BJ (cell line): Measurements from ENCODE around the gene NPEPPS. TPM values are rescaled to one million over a fixed set of nuclear protein-coding genes. Genes with fewer than 3 reads are reported as not detected.

Experiments used
- CTCF ChIA-PET: fragments of 350-600 bp; formaldehyde crosslinking; extraction: SDS; loops from one replicate; lab custom pipeline; 2021; ENCODE audit warnings: antibody characterized with exemption, inconsistent platforms; lab: Yijun Ruan, JAX
- POLR2A ChIA-PET: fragments of 300-600 bp; sonication (Branson Sonifier 250); formaldehyde crosslinking; extraction: SDS; loops from one replicate; lab custom pipeline; 2021; ENCODE audit warnings: antibody characterized with exemption; lab: Charles Lee
- DNase-seq: peaks from one replicate; pipeline ENCODE4 v3.0.0-alpha.2; 2011; ENCODE audit warnings: low read depth
- H3K27me3 ChIP-seq: 2 replicates; pipeline ENCODE4 v1.6.0; 2011; ENCODE audit warnings: low read length; ENCODE audit not compliant: control insufficient read depth, insufficient read depth
- H3K36me3 ChIP-seq: 2 replicates; pipeline ENCODE4 v1.5.1; 2011; ENCODE audit warnings: low read length; ENCODE audit not compliant: control insufficient read depth, insufficient read depth
- H3K4me3 ChIP-seq: 2 replicates; pipeline ENCODE4 v1.5.1; 2011; ENCODE audit warnings: low read depth, mild to moderate bottlenecking, control low read depth, low read length
- polyA plus RNA-seq: library from polyadenylated mRNA; depleted of rRNA; stranded (reverse); fragments of >200 nt; gene quantifications from 2 replicates; pipeline ENCODE4 v1.2.3, GENCODE V29; 2011
- TF ChIP-seq, protein P1 (sequence below): IDR thresholded peaks from 2 replicates; pipeline ENCODE4 v1.5.1; 2011; ENCODE audit warnings: low read depth, mild to moderate bottlenecking, control low read depth, inconsistent platforms, low read length, moderate library complexity; ENCODE audit not compliant: insufficient read depth

Gene NPEPPS
- polyA plus RNA-seq, 1 experiment, result 60.2 TPM

DNA sequence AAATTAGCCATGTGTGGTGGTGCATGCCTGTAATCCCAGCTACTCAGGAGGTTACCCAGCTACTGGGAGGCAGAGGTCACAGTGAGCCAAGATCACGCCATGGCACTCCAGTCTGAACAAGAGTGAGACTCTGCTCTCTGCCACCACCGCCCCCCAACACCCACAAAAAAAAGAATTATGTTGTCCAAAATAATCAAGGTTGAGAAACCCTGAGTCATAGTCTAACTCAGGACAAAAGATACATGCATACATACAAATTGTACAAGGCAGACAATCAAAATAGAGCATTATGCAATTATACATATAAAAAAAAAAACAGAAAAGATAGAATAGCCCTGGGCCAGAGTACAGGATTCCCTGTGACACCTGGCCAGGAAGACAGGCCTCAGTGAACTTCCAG lies 112.2 kb downstream of the NPEPPS start:
- H3K36me3 ChIP-seq, result no peaks in the 10 kb centered on the region
- no peaks in the 10 kb centered on the region for H3K27me3 ChIP-seq
- CTCF ChIA-PET, result no interaction called here
- TF ChIP-seq, protein P1, sequence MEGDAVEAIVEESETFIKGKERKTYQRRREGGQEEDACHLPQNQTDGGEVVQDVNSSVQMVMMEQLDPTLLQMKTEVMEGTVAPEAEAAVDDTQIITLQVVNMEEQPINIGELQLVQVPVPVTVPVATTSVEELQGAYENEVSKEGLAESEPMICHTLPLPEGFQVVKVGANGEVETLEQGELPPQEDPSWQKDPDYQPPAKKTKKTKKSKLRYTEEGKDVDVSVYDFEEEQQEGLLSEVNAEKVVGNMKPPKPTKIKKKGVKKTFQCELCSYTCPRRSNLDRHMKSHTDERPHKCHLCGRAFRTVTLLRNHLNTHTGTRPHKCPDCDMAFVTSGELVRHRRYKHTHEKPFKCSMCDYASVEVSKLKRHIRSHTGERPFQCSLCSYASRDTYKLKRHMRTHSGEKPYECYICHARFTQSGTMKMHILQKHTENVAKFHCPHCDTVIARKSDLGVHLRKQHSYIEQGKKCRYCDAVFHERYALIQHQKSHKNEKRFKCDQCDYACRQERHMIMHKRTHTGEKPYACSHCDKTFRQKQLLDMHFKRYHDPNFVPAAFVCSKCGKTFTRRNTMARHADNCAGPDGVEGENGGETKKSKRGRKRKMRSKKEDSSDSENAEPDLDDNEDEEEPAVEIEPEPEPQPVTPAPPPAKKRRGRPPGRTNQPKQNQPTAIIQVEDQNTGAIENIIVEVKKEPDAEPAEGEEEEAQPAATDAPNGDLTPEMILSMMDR, result no peak
- POLR2A ChIA-PET, result no interaction called here
- DNase-seq, result no peak
- H3K4me3 ChIP-seq, result no peak overlapping the region

DNA sequence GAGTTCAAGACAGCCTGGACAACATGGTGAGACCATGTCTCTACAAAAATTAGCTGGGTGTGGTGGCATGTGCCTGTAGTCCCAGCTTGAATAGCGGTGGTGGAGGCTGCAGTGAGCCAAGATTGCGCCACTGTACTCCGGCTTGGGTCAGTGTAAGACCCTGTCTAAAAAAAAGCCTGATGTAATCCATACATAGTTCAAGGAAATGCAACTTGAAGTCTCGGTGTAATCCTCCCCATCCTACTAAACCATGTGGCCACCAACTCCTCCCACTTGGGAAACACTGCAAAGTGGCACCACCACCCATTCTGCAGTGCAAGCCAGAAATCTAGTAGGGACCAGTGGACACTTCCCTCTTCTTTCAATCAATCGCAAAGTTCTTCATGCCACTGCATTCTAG lies 113.4 kb downstream of the NPEPPS start:
- CTCF ChIA-PET, result interaction anchor here (1.0 to 1.6 kb wide), 2 partner anchors 19 to 29 kb away, joined by 5 read pairs; no protein-coding TSS in a partner anchor
- no peak for DNase-seq
- H3K36me3 ChIP-seq, result no peaks in the 10 kb centered on the region
- POLR2A ChIA-PET, result no interaction called here
- TF ChIP-seq, protein P1, result no peak
- no peak overlapping the region for H3K4me3 ChIP-seq
- no peaks in the 10 kb centered on the region for H3K27me3 ChIP-seq

GRCh38 chr17:47649153-47649971 lies 118.5 kb downstream of the NPEPPS start, which contains the start of gene KPNB1:
TSS of gene KPNB1 (plus strand) at chr17:47649919. CDS start at chr17:47650245, 326 bp downstream.
- Histone ChIP-seq H3K27me3 (no peaks in the 10 kb centered on the region), H3K4me3 (peak within 1 kb of the TSS; percentile 94), H3K36me3 (no peaks in the 10 kb centered on the region)
- CTCF ChIA-PET, result interaction anchor here (0.6 to 3.5 kb wide), 5 partner anchors 10 to 274 kb away, joined by 3 to 24 read pairs (median 4); no protein-coding TSS in a partner anchor
- POLR2A ChIA-PET, result interaction anchor here (0.6 kb wide), 1 partner anchor 31 kb away, joined by 3 read pairs; no protein-coding TSS in a partner anchor
- DNase-seq, result peak; percentile 99
- TF ChIP-seq, protein P1, result no peak

GRCh38 chr17:47649972-47650524 lies 119.1 kb downstream of the NPEPPS start:
- DNase-seq, result no peak
- TF ChIP-seq, protein P1, result no peak
- H3K36me3 ChIP-seq, result peaks cover 3% of the 10 kb centered on the region; the same call in 1 of the 2 replicates
- ChIA-PET CTCF (interaction anchor here (0.6 to 3.5 kb wide), 5 partner anchors 14 to 35 kb away, joined by 3 to 24 read pairs (median 4); no protein-coding TSS in a partner anchor), POLR2A (interaction anchor here (0.6 to 1.0 kb wide), 3 partner anchors 16 to 74 kb away, joined by 5 to 13 read pairs (median 7); no protein-coding TSS in a partner anchor)
- peak overlapping the region; percentile 94 for H3K4me3 ChIP-seq
- no peaks in the 10 kb centered on the region for H3K27me3 ChIP-seq
